GM12801 (cell line): ENCODE data around the gene GPC6.

Source experiments
- TF ChIP-seq, protein P1 (sequence below): IDR thresholded peaks from one replicate; pipeline ENCODE4 v1.5.1; 2011; ENCODE audit warnings: control low read depth; ENCODE audit not compliant: insufficient read length; ENCODE audit errors: extremely low read depth

GPC6 gene

DNA sequence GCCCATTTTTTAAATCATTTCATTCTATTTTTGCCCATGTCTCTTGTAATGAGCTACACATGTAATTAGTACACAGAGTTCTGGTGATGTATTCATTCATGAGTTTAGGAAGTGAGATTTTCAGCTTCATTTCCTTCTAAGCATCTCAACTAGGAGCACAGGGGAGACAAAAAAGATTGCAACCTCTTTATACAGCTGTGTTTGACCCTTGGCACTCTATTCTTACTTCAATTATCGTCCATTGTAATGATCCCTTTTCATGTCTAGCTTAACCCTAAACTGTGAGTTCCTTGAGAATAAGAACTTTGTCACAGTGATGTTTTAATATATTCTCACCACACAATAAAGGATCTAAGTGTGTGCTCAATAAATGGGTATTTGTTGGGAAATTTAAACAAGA, 67.1 kb downstream of the GPC6 start:
- TF ChIP-seq, protein P1, sequence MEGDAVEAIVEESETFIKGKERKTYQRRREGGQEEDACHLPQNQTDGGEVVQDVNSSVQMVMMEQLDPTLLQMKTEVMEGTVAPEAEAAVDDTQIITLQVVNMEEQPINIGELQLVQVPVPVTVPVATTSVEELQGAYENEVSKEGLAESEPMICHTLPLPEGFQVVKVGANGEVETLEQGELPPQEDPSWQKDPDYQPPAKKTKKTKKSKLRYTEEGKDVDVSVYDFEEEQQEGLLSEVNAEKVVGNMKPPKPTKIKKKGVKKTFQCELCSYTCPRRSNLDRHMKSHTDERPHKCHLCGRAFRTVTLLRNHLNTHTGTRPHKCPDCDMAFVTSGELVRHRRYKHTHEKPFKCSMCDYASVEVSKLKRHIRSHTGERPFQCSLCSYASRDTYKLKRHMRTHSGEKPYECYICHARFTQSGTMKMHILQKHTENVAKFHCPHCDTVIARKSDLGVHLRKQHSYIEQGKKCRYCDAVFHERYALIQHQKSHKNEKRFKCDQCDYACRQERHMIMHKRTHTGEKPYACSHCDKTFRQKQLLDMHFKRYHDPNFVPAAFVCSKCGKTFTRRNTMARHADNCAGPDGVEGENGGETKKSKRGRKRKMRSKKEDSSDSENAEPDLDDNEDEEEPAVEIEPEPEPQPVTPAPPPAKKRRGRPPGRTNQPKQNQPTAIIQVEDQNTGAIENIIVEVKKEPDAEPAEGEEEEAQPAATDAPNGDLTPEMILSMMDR, result no peak

DNA sequence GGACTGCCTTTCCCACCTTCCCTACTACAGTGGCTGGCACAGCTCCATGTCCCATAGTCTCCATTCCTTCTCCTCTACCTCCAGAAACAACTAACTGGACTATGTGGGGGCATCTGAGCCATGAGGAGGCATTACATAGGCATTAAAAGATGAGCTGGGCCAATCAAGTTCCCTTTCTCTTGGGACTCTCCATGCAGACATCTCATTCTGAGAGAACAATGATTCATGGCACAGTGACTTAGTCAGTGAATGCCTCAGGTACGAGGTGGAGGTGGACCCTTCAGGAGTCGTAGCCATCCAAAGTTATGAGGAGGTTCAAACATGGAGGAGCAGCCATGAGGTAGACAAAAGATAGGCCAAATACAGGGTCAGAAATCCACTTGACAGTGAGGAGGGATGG, 70.0 kb downstream of the GPC6 start:
- TF ChIP-seq, protein P1, result no peak

DNA sequence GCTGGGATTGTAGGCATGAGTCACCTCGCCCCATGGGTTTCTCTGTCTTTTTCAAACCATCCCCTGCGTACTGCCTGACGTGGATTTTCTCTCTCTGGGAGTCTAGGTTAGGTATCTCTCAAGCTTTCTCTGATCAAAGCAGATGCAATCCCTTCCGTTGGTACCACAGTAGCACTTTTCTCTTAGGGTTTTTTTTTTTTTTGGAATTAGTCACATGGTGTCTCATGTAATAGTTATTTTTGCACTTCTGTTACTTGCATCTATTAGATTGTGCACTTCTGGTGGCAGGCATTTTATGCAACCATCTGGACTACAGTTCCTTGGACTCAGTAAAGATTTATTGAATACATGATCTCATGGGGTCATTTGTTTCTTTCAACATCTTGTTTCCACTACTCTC, 72.1 kb downstream of the GPC6 start:
- TF ChIP-seq, protein P1, result no peak

DNA sequence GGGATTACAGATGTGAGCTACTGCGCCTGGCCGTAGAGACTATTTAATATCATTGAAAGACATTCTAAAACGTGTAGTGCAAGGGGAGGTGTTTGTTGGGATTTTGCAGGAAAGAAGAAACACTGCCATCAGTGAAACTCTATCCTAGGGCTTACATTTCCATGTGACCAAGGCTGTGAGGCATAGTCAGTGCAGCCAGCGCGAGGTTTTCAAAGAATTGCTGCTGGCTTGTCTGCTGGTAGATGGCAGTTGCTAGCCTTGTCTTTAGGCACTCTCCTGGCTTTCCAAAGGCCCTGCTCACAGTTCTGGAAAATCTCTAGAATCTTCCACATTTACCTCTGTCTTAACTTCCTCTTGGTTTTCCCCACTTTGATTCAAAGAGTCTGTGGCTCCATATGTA, 77.5 kb downstream of the GPC6 start:
- TF ChIP-seq, protein P1, result no peak

DNA sequence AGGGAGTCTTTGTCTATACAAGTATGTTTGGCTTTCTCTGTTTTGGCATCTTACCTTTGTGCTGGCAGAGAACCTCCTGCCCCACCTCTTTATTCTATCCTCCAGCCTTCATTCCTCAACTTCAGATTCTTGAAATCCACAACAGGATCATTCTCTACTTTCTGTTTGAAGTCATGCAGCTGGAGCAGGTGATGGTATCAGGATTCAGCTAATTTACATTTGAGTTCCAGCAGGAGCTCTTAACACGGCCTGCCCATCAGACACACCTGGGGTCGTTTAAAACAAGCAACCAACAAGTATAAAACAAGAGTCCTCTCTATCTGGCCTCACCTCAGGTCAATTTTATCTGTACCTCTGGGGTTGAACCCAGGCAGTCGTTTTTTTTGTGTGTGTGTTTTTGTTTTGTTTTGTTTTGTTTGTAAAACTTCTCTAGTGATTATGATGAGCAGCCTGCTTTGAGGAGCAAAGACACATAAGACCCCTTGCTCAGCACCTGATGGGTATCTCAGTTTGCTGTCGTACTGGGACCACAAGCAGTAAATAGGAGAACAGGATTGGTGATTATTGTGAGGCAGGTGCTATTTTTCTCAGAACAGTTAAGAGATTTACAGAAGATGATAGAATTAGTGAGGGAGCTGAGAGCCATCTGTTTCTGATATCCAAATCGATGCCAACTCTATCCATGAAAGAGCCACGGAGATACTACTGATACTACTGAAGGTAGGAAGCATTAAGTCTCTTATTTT, 78.4 kb downstream of the GPC6 start:
- TF ChIP-seq, protein P1, result no peak

DNA sequence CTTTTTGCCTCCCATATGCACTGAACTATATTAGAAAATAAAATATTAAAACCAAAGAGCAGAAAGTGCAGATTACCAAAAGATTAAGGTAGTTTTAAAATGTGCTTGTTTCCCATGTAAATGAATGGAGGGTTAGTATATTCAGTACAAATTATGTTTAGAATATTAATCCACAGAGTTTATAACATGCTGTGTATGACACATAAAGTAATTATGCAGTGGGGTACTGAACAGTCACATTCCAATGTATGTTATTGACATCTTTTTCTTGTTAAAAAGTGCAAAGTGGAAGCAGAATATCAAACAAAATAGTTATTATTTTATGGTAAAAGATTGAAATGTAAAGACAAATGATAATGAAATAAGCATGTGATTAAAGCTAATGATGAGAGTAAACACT, 79.3 kb downstream of the GPC6 start:
- TF ChIP-seq, protein P1, result no peak

DNA sequence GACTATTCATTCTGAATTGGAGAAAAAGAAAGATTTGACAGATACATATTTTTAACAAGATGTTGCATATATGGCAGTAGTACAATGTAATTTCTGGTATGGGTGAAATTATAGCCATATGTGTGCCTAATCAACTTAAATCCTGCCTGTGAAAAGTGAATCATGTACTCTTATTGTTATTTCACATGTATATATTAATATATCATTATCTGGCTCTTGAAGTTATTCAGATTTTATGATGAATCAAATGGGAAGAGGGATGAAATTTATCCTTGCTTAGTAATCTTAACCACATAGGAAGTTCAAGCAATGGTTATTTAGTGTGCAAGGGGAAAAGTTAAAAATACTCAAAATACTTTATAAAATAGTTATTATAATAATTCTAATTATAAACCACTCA, 80.5 kb downstream of the GPC6 start:
- TF ChIP-seq, protein P1, result no peak

DNA sequence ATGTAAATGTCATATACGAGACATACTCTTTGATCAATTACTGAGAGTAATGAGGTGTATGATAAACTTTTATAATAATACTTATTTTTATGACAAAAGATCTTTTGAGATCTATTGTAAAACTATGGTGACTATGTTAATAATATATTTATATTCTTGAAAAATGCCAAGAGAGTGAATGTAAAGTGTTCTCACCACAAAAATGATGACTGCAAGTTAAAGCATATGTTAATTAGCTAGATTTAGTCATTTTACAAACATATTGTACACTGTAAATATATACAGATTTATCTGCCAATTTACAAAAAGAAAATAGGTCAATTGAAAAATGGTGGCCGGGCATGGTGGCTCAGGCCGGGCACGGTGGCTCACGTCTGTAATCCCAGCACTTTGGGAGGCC, 81.0 kb downstream of the GPC6 start:
- TF ChIP-seq, protein P1, result no peak
